Sigmoid colon (tissue), 4 donors: ENCODE measurements around the gene TOX3.

Source experiments
- POLR2A ChIP-seq, 2 donors: fragments of 450-650 bp; IDR thresholded peaks; one replicate each; pipeline ENCODE4 v1.6.1; 2016; ENCODE audit warnings: antibody characterized with exemption in 2 of 2, mild to moderate bottlenecking in 2 of 2, moderate library complexity in 2 of 2
- POLR2AphosphoS5 ChIP-seq, 4 donors: sonication (generic); formaldehyde crosslinking; IDR thresholded peaks; one replicate each; pipeline ENCODE4 v1.6.1; 2017; ENCODE audit warnings: antibody characterized with exemption in 4 of 4
- TF ChIP-seq, protein P1 (sequence below), 4 experiments: fragments of 450-650 bp in 3 of 4; fragments of 200-600 bp in 1 of 4; IDR thresholded peaks; one replicate each; pipeline ENCODE4 v1.5.1; 2016 to 2019; ENCODE audit warnings: antibody characterized with exemption in 4 of 4, mild to moderate bottlenecking in 3 of 4, moderate library complexity in 2 of 4

DNA sequence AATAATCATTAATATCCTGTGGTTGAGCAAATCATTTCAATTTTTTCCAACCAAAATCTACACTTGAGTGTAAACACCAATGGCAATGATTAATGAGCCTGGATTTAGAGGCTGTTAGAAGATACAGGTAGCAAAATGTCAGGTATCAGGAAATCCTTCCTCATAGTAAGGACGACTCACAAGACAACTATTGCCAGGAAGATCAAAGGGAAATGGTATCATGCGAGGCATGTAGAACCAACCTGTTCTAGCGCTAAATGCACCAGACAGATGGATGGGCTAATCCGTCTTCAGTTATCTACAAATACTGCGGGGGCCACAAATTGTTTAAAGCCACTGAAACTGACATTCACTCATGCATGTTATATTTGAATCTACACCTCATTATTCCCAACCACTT lies 28.1 kb downstream of the TOX3 start:
- TF ChIP-seq, protein P1, sequence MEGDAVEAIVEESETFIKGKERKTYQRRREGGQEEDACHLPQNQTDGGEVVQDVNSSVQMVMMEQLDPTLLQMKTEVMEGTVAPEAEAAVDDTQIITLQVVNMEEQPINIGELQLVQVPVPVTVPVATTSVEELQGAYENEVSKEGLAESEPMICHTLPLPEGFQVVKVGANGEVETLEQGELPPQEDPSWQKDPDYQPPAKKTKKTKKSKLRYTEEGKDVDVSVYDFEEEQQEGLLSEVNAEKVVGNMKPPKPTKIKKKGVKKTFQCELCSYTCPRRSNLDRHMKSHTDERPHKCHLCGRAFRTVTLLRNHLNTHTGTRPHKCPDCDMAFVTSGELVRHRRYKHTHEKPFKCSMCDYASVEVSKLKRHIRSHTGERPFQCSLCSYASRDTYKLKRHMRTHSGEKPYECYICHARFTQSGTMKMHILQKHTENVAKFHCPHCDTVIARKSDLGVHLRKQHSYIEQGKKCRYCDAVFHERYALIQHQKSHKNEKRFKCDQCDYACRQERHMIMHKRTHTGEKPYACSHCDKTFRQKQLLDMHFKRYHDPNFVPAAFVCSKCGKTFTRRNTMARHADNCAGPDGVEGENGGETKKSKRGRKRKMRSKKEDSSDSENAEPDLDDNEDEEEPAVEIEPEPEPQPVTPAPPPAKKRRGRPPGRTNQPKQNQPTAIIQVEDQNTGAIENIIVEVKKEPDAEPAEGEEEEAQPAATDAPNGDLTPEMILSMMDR (IDR thresholded peaks at IDR 0.05), result no peak
- TF ChIP-seq POLR2A (IDR thresholded peaks at IDR 0.05), result no peak
- TF ChIP-seq POLR2AphosphoS5 (IDR thresholded peaks at IDR 0.05), result no peak
